IPS-18c (cell line): Measurements from ENCODE around the gene LRCH4.
A peak's percentile ranks its signal among the peaks of the same experiment; 100 is the strongest.

Source experiments
- H3K4me3 ChIP-seq: 2 replicates; pipeline ENCODE4 v1.7.0; 2013; ENCODE audit warnings: low read depth, mild to moderate bottlenecking, low read length, moderate library complexity; ENCODE audit not compliant: insufficient read depth
- H3K9me3 ChIP-seq: one replicate; pipeline ENCODE4 v1.6.1; 2013; ENCODE audit warnings: mild to moderate bottlenecking, low read length, moderate library complexity; ENCODE audit not compliant: control insufficient read depth, insufficient read depth

The LRCH4 gene

DNA sequence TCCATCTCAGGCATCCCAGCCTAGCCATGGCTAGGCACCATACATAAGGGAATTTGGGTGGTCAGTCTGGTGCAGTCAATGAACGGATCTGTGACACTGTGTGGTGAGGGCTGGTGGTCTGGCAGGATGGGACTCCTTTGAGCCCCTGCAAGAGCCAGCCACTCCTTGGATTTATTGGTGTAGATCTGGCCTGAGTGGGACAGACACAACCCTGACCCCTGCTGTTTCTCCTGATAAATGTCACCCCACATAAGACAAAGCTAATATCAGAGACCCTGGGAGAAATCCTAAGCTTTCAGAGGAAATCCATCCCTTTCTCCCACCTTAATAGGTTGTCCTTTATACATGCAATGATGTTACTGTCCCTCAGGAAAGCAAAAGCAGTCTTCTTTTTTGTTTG is 2.5 kb upstream of the LRCH4 start:
- Histone ChIP-seq H3K9me3 (no peaks in the 10 kb centered on the region), H3K4me3 (no peak overlapping the region)

DNA sequence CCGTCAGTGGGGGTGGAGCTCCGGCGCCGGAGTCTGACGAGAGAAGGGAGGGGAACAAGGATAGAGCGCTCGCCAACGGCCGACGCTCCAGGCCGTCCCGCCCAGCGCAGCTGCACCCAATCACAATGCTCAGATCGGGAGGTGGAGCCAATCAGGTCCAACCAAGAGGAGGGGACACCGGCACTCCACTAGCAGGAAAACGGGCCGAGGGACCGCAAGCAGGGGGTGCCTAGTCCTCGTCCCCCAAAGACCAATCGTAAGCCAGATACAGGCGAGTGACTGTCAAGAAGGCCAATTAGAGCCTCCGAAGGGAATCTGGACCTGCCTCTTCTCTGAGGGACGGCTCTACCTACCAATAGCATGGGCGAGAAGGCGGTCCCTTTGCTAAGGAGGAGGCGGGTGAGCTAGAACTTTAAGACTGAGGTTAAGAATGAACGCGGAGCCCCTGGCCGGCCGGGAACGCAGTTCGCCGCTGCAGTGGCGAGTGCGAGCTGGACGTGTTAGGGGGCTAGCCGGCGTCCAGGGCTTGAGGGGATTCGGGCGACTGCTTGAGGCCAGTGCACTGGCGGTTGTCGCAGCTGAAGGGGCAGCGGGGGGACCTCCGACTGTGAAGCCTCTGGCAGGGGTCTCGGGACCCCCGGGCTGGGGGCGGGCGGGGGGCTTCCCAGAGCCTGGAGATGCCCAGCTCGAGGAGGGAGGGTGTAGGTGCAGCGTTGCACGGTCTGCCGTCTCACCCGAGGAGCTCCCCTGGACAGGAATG is 517 bp upstream of the LRCH4 start, which contains the start of gene FBXO24:
FBXO24 (plus strand) TSS at position 63 of the 760 bp plus-strand sequence; CDS start at position 361, 298 bp downstream.
- H3K9me3 ChIP-seq: no peaks in the 10 kb centered on the region
- peak within 1 kb of the TSS; percentile 92 for H3K4me3 ChIP-seq

DNA sequence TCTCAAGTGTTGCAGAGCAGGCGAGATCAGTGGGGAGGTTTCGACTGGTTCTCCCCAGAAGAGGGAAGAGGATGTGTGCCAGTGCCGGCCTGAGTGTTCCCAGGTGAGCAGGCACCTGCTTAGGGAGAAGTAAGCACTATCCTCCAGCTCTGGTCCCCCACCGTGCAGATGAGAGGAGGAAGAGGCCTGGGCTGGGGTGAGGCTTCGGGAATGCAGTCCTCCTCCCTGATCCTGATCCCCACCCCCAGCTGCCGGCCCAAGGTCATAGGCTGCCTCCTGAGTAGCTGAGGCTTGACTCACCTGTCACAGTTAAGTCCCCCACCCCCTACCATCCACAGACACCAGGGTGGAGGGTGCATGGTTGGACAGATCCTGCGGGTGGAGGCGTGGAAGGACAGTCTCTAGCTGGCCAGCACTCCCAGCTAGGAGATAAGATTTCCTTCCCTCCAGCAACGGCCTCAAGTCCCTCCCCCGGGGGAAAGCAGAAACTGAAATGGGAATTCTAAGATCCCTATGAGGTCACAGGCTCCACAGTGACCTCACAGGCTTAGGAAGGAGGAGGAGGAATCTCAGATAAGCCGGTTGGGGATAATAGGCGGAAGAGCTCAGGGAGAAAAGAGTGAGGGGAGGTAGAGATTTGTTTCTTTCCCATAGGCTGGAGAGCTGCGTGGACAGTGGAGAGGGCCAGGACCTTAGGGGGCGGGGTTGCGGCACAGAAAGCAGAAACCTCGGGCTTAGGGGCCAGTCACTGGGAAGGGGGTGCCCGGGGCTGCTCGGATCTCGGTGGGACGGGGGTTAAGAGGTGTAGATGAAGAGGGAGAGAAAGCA is 1.0 kb downstream of the LRCH4 start:
- Histone ChIP-seq H3K4me3 (peak overlapping the region; percentile 92), H3K9me3 (no peaks in the 10 kb centered on the region)

DNA sequence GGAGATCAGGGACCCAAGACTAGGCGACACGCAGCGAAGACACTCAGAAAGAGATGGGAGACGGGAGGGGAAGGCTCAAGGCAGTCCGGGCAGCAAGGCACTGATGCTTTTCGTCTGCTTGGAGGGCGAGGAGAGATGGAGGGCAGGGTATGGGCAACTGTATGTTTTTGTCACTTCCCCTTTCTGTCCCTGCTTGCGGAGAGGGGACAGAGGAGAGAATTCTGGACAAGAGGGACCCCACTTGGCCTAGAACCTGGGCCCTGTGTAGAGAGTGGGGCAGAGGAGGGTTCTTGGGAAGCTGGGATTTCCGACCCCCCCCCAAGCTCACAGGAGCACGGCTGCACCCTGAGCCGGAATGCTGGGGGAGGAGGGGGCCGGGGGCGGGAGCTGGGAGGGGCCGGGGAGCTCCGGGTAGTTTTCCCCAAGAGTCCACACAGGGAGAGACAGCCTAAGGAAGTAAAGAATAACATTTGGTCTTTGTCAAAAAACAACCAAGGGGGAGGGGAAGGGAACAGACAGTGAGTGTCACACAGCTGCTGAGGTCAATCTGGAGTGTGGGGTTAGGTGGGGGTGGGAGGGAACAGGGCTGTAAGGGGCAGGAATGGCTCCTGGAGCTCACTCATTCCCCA is 1.8 kb downstream of the LRCH4 start:
- H3K9me3 ChIP-seq: no peaks in the 10 kb centered on the region
- H3K4me3 ChIP-seq: peak overlapping the region; percentile 92

DNA sequence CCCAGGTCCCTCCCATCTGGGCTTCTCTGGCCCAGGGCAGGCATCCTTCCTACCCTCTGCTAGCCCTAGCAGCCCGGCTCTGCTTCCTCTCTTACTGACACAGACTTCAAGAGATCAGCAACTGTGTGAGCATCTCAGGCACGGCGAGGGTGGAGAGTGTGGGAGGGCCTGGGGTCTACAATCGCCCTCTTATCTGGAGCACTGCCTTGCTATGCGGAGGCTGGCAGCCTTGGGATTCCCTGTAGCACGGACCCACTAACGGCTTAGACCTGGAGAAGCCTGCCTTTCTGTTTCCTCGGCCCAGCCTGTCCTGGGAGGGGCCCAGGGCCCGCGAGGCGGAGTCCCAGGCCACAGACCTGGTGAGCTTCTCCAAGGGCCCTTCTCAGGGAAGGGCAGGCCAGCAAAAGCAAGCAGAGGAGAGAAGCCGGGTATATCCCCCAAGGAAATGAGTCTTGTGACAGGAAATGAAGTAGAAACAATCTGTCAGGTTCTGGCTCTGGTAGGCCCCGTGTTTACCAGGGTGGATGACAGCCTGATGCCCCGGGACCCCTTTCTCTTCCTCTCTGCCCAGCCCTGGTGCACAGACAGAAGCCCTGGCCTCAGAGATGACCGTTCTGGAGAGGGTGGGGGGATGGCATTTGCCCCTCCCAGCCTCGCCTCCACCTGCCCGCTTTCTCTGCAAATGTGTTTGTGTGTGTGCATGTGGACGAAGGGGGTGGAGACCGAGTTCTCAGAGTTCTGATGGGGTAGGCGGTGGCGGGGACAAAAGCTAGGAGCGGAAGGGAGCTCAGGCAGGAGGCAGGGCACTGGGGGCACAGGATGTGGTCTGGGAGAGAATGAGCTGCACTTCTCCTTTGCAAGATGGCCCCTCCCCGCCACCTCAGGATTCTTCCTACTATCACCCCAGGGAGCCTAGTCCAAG is 2.5 kb downstream of the LRCH4 start:
- H3K9me3 ChIP-seq: no peaks in the 10 kb centered on the region
- 0 out of 2 replicates have a peak overlapping the region, but pooled peaks have one; percentile 24 for H3K4me3 ChIP-seq

DNA sequence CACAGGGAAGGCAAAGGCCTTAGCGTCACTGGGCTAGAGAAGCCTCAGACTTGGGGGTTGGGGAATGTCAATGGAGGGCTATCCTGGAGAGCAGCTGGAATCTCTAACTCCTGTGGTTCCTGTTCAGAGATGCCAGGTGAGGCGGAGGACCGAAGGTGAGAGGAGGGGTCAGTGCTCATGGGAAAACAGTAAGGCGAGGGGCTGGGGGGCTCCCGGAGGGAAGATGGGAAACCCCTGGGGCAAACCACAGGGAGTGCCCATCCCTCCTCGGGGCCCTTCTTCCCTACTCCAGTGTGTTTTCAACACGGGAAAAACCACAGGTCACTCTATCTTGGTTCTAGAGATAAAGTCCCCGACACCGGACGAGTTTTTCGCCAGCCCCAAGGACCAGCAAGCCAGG is 3.3 kb downstream of the LRCH4 start:
- H3K9me3 ChIP-seq: no peaks in the 10 kb centered on the region
- no peak overlapping the region for H3K4me3 ChIP-seq

DNA sequence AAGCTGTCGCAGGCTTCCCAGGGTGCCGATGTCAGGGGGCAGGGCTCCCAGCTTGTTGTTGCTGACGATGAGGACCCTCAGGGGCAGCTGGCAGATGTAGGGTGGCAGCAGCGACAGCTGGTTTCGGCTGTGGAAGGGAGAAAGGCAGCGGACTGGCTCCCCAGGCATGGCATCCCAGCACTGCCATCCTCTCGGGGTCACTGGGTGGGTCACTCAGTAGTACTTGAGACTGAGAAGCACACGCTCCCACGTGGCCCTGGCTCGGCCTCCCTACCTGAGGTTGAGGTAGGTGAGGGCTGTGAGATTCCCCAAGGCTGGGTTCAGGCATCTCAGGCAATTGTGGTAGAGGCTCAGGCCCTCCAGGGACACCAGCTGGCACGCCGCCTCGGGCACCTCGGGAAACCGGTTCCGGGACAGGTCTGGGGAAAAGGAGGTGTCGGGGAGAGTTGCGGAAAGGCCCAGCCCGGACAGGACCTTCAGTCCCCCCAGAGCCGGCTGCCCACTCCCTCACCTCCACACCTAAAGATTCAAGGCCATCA is 3.8 kb downstream of the LRCH4 start:
- Histone ChIP-seq H3K9me3 (no peaks in the 10 kb centered on the region), H3K4me3 (no peak overlapping the region)

DNA sequence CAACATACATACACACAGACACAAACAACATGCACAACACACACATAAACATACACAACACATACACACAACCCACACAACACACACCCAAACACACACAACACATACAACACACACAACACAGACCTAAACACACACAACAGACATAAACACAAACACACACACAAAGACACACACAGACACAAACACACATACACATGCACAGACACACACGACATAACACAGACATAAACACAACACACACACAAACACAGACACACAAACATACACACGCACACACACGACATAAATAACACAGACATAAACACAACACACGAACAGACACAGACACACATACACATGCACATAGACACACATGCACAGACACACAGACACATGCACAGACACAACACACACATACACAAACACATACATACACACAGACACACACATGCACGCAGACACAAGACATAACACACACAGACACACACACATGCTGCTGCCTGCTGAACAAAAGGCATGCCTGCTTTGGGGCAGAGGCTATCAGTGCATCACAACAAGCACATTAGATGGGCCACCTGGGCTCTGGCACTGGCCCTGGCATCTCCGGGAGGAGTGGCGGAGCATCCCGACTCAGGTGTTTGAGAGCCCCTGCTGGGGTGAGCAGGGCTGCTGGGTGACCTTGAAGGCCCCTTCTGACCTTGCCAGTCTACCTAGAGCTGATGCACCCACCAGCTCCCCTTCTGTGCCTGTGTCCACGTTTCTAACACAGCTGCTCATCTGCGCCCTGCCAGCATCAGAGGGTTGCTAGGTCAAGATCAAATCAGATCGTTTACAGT is 5.3 kb downstream of the LRCH4 start:
- no peak overlapping the region for H3K4me3 ChIP-seq
- no peaks in the 10 kb centered on the region for H3K9me3 ChIP-seq

DNA sequence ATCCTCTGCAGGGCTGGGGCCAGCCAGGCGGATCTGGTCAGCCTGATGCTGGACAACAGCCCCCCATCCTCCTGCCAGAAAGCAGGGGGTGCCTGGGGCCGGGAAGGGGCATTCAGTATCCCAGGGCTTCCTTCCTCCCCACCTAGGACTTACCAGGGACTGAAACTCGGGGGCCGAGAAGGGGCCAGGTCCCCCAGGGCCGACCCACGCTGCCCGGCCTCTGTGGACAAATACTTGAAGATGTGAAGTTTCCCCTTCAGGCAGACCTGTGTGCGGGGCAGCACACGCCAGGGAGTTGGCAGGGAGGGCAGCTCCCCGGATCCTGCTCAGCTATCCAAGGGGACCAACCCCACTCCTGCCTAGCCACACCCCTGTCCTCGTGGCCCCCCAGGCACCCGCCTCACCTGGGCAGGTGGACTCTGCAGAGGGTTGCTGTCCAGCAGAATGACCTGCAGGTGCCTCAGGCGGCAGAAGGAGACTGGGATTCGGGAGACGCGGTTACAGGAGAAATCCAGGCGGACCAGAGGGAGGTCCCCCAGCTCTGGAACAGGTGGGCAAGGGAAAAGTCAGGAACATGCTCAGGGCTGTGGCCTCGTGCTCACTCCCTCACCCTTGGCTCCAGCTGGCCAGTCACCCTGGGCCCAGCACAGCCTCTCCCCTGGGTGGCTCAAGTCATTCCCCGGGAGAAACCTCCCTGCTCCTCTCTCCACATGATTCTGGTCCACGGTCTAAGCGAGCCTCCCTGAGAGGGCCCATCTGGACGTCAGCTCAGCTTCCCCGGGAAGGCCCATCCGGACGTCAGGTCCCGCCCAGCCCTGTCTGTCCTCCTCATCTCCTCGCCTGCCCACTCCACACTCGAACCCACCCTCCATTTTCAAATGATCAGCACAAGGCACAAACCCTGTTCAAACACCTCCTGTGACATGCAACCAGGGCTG is 7.4 kb downstream of the LRCH4 start:
- H3K9me3 ChIP-seq: no peaks in the 10 kb centered on the region
- no peak overlapping the region for H3K4me3 ChIP-seq

DNA sequence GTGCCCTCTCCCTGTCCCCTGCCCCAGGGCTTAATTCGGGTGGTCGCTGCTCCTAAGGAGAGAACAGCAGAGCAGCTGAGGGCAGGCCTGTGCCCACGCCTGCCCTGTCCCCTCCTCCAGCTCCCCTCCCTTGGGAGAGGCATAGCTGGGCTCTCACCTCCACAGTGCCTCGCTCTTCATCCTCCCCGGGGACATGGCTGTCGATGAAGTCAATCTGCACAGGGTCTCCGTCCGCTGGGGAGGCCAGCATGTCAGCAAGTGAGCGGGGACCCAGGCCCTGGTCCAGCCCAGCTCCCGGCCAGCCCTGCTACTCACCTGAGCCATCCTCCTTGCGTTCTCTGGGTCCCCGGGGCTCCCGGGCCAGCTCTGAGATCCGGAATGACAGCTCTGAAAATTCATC is 8.4 kb downstream of the LRCH4 start:
- no peaks in the 10 kb centered on the region for H3K9me3 ChIP-seq

DNA sequence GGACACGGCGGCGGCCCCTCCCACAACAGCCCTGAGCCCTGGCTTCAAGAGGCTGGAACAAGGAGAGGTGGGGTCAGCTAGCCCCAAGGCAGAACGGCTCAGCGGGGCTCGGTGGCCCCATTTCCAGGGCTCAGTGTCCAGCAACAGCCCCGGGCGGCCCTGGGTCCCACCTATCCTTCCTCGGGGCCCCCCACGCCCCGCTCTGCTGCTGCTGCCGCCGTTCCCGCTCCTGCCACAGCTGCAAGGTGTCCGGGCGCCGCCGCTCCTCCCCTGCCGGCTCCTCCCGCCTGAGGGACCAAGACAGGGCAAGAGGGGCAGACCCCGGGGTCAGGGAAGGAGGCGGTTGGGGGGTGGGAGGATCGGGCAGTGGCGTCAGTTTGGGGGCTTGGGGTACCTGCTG is 8.8 kb downstream of the LRCH4 start:
- no peaks in the 10 kb centered on the region for H3K9me3 ChIP-seq
- no peak overlapping the region for H3K4me3 ChIP-seq

More for the DNA sequence above, 8.4 kb downstream of the LRCH4 start:
- H3K4me3 ChIP-seq: no peak overlapping the region

DNA sequence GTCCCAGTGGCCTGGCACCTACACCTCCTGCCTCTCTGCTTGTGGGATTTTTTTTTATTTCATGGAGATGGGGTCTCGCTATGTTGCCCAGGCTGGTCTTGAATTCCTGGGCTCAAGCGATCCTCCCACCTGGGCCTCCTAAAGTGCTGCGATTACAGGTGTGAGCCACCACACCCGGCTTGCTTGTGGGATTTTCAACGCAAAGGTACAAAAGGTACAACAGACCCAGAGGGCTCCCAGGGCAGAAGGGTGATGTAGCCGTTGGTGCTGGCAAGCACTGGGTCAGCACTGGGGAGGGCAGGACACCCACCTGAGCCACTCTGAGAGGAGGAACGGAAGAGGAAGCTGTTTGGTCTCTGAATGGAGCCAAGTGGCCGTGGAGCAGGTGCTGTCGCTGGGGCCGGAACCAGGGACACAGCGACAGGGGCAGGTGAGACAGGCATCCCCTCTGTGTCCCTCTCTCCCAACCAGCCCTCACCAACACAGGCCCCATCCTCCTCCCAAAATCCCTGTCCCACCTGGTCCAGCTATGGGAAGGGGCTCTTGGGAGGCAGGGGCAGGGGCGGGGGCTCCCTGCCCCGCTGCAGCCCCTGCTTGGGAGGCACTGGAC is 9.4 kb downstream of the LRCH4 start:
- Histone ChIP-seq H3K9me3 (no peaks in the 10 kb centered on the region), H3K4me3 (no peak overlapping the region)

DNA sequence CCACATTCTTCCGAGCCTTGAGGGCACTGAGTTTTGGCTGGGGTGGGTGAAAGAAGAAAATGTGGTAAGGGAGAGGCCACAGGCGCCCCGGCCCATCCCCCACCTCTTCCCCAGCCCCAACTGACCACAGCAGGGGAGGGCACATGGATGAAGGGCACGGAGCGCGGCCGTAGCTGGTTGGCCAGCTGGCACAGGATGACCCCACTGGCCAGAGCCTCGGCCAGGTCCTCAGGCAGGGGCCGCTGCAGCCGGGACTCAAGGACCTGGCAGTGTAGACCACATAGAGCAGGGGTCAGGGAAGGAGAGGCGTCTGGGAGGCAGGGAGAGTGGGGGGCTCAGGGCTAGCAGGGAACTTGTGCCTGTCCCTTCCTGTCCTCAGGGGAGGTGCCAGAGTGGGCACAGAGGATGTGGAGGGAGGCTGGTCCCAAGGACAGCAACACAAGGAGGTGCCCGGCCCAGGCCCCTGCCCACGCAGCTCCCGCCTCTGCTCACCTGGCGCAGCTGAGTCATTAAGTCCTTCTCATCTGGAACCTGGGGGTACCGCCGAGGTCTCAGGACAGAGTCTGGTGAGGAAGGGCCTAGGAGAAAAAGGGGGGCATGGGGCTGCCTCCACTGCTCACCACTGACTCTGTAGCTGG is 10.1 kb downstream of the LRCH4 start:
- no peak overlapping the region for H3K4me3 ChIP-seq
- no peaks in the 10 kb centered on the region for H3K9me3 ChIP-seq

DNA sequence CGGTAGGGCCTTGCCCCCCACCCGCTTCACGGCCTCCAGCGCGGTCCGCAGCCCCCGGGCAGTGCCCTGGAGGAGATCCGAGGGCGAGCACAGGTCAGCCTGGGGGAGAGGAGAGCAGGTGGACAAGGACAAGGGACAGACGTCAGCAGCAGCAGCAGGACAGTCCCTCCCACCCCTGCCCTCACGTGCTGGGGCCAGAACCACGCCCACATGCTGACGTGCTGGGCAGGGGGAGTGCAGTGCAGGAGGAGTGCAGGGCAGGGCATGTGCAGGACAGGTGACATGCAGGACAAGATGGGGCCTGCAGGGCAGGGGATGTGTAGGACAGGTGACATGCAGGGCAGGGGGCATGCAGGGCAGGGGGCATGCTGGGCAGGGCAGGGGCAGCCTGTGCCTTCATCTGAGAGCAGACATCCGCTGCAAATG is 10.7 kb downstream of the LRCH4 start:
- H3K9me3 ChIP-seq: no peaks in the 10 kb centered on the region
- no peak overlapping the region for H3K4me3 ChIP-seq
